GM18951 (cell line): ENCODE data around the gene TSSK6.

Experiments
- POLR2A ChIP-seq: IDR thresholded peaks from 4 replicates; pipeline ENCODE4 v1.6.1; 2011; ENCODE audit warnings: mild to moderate bottlenecking; ENCODE audit not compliant: insufficient read length, insufficient read depth; ENCODE audit errors: extremely low read depth
- in situ Hi-C: fragments of 300-500 bp; cut with MboI; formaldehyde crosslinking; loops from one replicate; pipeline ENCODE4 v1.12.0; 2022; ENCODE audit warnings: low sequenced_read_pairs, mixed read lengths, inconsistent platforms; ENCODE audit not compliant: unreplicated experiment

The TSSK6 gene

GRCh38 chr19:19514881-19515641, at the start of gene TSSK6:
Gene TSSK6, minus strand, starts transcription at chr19:19515548. Its CDS starts 121 bp downstream, at chr19:19515427.
- in situ Hi-C loops, result no loop called here
- TF ChIP-seq POLR2A, result no peak

- TF ChIP-seq POLR2A, result no peak
- in situ Hi-C loops, result no loop called here
Observed at GRCh38 chr19:19563348-19563848, 48.0 kb upstream of the TSSK6 start.

DNA sequence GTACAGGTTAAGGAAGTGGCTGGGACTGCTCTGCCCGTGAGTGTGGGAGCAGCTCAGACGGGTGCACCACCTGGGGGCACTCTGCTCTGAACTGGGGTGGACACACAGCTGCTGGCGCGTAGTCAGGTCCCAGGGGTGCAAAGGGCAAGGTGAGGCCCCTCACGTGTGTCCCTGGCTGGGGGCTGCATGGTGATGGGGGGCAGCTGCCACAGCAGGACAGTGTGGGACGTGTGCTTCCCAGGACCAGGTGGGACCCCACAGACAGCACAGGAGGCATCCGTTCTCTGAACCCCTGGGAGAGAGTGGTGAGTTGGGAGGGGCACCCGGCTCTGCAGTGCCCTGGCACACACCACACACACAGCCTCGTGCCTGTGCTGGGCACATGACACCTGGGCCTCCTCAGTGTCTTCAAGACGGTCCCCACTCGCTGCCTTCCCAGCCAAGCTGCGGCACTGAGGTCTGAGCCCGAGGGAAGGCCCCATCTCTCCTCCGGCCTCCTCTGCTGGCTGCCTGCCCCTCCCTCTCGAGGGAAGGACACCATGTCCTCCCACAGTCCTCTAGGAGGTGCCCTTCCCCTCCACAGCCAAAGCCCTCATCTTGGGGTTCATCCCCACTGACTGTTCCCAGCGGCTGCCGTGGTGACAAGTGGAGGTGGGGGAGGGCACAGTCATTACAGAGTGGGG, 47.5 kb upstream of the TSSK6 start:
- TF ChIP-seq POLR2A, result no peak
- in situ Hi-C loops, result no loop called here

GRCh38 chr19:19561946-19562664, 46.8 kb upstream of the TSSK6 start:
- in situ Hi-C loops, result no loop called here
- TF ChIP-seq POLR2A, result no peak

GRCh38 chr19:19559931-19560330, 44.6 kb upstream of the TSSK6 start:
- TF ChIP-seq POLR2A, result no peak
- in situ Hi-C loops, result no loop called here

- no peak for TF ChIP-seq POLR2A
- in situ Hi-C loops, result no loop called here
Observed at GRCh38 chr19:19558636-19559035, 43.3 kb upstream of the TSSK6 start.

GRCh38 chr19:19558055-19558454, 42.7 kb upstream of the TSSK6 start:
- in situ Hi-C loops, result no loop called here
- no peak for TF ChIP-seq POLR2A

- TF ChIP-seq POLR2A, result no peak
- in situ Hi-C loops, result no loop called here
Observed at GRCh38 chr19:19554074-19555023, 39.0 kb upstream of the TSSK6 start.

DNA sequence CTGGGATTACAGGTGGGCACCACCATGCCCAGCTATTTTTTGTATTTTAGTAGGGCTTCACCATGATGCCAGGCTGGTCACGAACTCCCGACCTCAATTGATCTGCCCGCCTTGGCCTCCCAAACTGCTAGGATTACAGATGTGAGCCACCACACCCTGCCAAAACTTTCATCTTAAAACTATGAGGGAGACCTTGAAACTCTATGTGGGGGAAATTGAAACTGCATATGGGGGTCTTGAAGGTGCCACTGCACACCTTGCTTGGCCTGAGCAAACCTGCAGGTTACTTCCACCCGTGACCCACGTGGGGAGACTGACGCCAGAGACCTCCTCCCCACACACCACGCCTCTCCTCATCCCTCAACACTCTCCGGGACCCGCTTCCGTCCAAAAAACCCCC, 38.3 kb upstream of the TSSK6 start:
- no peak for TF ChIP-seq POLR2A
- in situ Hi-C loops, result no loop called here

- in situ Hi-C loops, result no loop called here
- no peak for TF ChIP-seq POLR2A
Observed at GRCh38 chr19:19552798-19553197, 37.5 kb upstream of the TSSK6 start.

DNA sequence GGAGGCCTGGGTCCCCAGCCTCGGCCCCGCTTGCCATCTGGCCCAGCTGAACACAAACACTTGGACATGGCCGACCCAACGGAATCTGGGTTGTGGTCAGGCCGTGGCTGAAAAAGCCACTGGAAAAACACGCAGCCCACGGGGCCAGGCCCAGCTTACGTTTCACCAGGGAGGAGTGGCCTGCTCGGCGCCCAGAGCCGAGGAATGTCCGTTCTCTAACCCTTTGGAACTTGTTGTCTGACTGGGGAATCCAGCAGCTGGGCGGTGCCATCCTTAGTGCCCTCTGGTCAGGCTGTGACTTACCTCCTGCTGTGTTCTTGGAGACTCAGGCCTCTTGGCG, 36.5 kb upstream of the TSSK6 start:
- TF ChIP-seq POLR2A, result no peak
- in situ Hi-C loops, result no loop called here

GRCh38 chr19:19550972-19551852, 35.9 kb upstream of the TSSK6 start:
- no peak for TF ChIP-seq POLR2A
- in situ Hi-C loops, result no loop called here
